Left cardiac atrium (tissue), 4 donors: ENCODE measurements around the gene CCDC47. TPM values are rescaled to one million over a fixed set of nuclear protein-coding genes. Genes with fewer than 3 reads are reported as not detected.
"Not testable (repeated sequence)": the region's sequence is repeated elsewhere in the genome, so short reads cannot be mapped to it uniquely, and the experiment has no call there.

ENCODE experiments used
- ATAC-seq, 2 donors: fragments of 200-7000 bp; cut with Tn5 transposase; one replicate each; pipeline ENCODE4 v1.9.1; 2020; ENCODE audit warnings: mild to moderate bottlenecking in 2 of 2, moderate library complexity in 2 of 2
- DNase-seq: peaks from one replicate; pipeline ENCODE4 v3.0.0-alpha.2; 2020
- intact Hi-C, 2 donors: fragments of 100-400 bp; cut with DNase I; formaldehyde crosslinking; loops; one replicate each; pipeline versions ENCODE4 v1.14.1 to v1.15.1; 2022 to 2023
- total RNA-seq, 2 donors: library from RNA; stranded (reverse); fragmentation: NEBNext Ultra II Directional; extraction: Animal tissue kit (Norgen Biotek cat#: 25700); gene quantifications; one replicate each; pipeline ENCODE4 v1.2.1, GENCODE V29; 2021
- donor health status: DM: no; HTN: yes; CAD: no.
- donor health status: DM: no; HTN: yes; CAD: no; lungs with severe emphysema.
- donor health status: DM: yes; HTN: yes; CAD: no.
- donor health status: Dilated cardiomyopathy.

The CCDC47 gene
- total RNA-seq, 2 donors from 2014 or later: 88.9 to 139 TPM

DNA sequence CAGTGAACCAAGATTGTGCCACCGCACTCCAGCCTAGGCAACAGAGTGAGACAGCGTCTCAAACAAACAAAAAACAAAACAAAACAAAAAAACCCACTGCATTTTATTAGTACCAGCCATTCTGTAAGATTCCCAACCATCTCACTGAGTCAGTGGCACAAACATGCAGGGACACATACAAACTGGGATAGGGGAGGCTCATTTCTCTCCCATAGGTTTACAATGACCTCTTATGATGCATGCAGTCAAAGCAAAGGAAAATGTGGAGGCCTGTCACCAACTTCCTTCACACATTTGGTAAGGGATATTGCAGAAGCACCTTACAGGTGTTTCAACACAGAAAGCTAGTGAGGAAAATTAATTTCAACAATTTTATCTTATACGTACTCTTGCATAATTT is 19.4 kb downstream of the CCDC47 start:
- ATAC-seq (no peak), DNase-seq (no peak)
- intact Hi-C loops: loop anchor here in 1 of 2 donors (10.0 kb wide), 1 partner anchor 61 kb away; no protein-coding TSS in a partner anchor

DNA sequence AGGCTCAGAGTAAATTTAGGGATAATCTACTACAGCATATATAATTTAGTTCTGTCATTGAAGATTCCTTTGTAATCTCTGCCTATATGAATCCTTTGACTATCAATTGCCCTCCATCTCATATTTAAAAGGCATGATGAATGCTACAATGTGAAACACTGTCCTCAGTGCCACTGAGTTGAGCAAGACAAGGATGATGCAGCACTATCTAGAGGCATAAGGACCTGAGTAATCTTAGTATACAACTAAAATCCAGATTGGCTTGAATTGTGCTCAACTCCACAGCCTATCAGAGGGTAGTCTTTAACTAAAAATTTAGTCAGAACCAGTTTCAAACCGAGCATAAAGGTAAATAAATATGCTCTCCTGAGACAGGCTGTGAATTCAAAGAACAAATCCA is 20.2 kb downstream of the CCDC47 start:
- ATAC-seq (no peak), DNase-seq (no peak)
- intact Hi-C loops: loop anchor here in 1 of 2 donors (10.0 kb wide), 1 partner anchor 62 kb away; no protein-coding TSS in a partner anchor

DNA sequence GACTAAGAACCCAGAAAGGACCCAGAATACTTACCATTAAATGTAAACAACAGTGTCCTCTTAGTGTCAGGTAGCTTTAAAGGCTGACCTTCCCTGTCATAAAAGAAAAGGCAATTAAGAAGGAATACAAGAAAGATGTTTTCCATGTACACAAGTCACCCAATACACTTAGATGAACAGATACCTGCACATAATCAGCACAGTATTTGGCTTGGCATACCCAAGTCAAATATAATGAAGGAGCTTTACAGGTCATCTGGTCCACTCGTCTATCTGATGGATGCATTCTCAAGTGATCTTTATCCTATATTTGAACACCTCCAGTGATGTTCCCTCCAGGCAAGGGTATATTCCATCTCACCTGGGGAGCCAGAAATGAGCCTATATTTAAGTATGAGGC is 20.7 kb downstream of the CCDC47 start:
- intact Hi-C loops: loop anchor here in 1 of 2 donors (10.0 kb wide), 1 partner anchor 62 kb away; no protein-coding TSS in a partner anchor
- no peak for ATAC-seq
- no peak for DNase-seq

DNA sequence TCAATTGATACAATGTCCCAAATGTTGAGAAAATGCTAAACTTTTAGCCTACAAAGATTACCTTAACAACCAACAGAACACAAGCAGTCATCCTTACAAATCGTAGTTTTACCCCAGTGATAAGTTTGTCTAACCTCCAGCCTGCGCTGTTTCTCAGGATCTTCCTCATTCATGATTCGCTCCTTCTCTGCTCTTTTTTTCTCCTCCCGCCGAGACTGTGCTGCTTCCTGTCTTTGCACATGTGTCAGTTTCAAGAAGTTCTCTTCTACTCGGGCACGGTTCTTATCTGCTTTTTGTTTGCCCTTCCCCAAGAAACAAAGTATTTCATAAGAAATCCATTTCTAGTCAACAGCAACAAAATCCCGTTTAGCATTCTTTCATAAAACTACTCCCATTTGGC is 21.6 kb downstream of the CCDC47 start:
- DNase-seq: no peak
- intact Hi-C loops: loop anchor here in 1 of 2 donors (10.0 kb wide), 1 partner anchor 63 kb away; no protein-coding TSS in a partner anchor
- ATAC-seq: no peak

DNA sequence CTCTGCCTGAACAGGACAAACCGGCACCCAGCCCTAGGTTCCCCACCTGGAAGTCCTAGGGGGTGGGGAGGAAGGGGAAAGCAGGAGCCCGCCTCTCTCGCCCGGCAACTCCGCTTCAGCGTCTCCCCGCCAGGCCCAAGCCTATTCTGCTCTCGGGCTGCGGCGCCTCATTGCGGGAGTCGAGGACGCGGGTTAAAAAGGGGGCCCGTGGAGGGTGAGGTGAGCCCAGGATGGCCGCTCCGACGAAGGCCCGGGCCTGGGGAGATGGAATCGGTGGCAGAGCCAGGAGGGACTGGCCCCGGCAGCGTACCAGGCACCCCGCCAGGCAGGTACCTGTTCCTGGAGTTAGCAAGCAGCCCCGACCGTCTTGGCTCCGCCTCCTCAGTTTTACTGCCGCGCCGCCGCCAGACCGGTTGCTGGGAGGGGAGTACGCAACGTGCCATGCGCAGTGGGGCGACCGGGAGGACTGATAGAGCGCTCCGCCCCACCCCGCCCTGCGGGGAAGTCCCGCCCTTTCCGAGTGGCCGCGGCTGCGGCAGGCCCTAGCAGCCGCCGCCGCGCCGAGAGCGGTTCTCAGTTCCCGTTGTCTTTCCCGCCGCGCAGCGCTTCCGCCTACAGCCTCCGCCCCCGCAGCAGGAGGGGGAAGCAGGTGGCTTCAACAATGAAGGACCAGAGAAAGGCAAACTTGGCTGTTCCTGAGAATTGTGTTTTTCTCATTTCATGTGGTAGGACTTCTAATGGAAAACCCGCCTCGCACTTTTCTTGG is 31.8 kb downstream of the CCDC47 start, which contains the start of gene STRADA:
TSS of gene STRADA (minus strand) at position 392 of the 766 bp plus-strand sequence. CDS start 13,430 bp downstream, outside the sequence.
- peak; percentile 99 to 100 for ATAC-seq
- intact Hi-C loops: no loop called here
- peak; percentile 98 for DNase-seq

DNA sequence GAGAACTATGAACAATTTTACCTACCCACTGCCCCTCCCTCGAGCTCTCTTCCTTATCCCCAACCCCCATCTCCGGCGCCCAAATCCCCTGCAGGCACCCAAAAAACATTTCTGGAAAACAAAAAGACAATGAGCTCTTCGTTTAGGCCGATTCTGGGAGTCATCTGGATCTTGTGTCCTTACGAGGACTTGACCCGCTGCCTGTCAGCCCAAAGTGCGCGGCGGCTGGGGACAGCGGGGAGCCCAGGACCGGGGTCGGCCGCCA is 32.3 kb downstream of the CCDC47 start:
- intact Hi-C loops: no loop called here
- DNase-seq (no peak), ATAC-seq (peak; percentile 1 to 10)

DNA sequence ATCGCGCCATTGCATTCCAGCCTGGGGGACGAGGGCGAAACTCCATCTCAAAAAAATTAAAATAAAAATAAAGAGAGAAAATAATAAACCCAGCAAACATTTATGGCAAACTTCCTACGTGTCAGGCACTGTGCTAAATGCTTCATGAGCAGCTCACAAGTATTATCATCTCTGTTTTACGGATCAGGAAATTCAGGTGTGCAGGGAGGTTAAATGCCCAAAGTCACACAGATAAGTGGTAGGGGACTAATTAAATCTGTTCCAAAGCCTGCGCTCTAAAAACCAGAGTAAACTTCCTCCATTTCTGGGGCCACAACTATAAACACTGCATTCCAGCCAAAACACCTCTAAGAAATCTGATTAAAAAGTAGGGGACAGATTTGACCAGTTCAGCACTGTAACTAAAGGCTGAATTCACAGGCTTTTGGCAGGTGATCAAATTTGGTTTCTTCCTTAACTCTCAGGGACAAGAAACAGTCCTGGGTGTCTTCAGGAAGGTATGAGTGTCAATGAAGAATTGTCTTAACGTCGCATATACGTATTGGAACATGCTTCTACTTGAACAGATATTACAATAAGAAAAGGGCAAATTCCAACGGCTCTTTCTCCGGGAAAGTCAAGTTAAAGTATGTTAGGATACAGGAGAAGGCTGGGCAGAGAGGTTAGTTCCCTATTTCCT is 32.8 kb downstream of the CCDC47 start:
- intact Hi-C loops: no loop called here
- DNase-seq (no peak), ATAC-seq (no peak)

DNA sequence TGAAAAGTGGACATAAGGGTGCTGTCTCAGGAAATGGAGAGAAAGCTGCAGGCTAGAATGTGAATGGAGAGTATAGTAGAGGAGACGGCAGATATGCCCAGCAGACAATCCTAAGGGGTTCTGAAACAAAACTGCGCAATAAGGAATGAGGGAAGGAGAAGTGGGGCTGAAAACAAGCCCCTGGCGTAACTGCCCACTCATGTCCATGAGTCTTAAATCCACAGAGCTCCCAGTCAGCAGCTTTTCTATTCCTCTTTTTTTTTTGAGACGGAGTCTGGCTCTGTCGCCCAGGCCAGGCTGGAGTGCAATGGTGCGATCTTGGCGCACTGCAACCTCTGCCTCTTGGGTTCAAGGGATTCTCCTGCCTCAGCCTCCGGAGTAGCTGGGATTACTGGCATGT is 37.7 kb downstream of the CCDC47 start:
- no peak for ATAC-seq
- intact Hi-C loops: no loop called here
- DNase-seq: no peak

DNA sequence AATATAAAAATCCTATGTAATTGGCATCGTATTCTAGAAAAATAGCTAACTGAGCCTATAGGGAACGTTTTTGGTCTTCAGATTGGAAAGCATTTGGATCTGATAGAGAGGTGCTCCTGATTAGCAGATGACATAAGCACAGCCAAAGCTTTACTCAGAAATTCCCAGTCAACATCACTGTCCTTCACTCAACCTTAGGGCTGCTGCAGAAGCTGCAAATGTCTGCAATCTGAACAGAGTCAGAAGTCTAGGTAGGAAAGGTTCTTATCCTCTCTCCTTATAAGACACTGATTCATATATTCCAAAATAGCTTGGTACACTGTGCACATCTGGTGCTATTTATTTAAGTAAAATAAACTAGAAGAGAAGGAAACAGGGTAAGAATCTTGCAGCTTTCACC is 51.0 kb downstream of the CCDC47 start:
- DNase-seq (no peak), ATAC-seq (peak; percentile 34 to 51)
- intact Hi-C loops: no loop called here

DNA sequence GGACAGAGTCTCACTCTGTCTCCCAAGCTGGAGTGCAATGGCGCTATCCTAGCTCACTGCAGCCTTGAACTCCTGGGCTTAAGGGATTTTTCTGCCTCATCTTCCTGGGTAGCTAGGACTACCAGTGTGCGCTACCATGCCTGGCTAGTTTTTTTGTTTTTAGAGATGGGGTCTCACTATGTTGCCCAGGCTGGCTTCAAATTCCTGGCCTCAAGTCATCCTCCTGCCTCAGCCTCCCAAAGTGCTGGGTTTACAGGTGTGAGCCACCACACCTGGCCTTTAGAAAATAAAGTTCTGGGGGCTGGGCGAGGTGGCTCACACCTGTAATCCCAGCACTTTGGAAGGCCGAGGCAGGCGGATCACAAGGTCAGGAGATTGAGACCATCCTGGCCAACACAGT is 53.2 kb downstream of the CCDC47 start:
- DNase-seq, intact Hi-C loops, ATAC-seq: not testable (repeated sequence)

DNA sequence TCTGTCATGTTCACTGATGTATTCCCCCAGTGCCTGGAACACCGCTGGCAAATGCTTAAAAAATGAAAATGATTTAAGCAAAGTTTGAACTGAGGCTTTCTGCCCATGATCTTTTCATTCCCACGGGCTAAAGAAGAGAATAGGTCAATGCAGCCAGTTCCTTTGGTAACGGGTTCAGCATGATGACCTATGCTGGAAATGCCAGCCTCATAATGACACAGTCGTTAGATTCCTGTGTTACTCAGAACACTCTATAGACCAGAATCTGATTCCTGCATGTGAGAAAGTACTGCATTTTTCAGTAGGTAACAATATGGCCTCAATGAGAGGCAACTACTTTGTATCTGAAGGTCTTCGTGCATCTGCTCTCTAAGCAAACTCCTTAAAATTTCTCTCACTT is 54.4 kb downstream of the CCDC47 start:
- intact Hi-C loops: no loop called here
- ATAC-seq (no peak), DNase-seq (no peak)

DNA sequence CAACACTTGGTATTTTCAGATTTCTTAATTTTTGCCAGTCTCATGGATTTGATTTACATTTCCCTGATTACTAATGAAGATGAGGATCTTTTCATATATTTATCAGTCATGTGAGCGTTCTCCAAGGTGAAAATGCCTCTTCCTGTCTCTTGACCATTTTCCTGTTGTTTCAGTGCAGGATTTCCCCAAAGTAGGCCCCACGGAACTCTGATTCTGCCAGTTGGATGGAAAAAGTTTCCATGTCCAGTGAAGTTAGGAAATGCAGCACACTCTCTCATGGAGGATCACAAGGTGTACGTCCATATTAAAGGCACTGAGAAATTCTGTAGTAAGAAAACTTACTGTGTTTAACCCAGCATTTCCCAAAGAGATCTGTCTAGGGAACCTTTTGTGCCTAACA is 57.0 kb downstream of the CCDC47 start:
- intact Hi-C loops: no loop called here
- ATAC-seq: no peak
- DNase-seq: no peak

DNA sequence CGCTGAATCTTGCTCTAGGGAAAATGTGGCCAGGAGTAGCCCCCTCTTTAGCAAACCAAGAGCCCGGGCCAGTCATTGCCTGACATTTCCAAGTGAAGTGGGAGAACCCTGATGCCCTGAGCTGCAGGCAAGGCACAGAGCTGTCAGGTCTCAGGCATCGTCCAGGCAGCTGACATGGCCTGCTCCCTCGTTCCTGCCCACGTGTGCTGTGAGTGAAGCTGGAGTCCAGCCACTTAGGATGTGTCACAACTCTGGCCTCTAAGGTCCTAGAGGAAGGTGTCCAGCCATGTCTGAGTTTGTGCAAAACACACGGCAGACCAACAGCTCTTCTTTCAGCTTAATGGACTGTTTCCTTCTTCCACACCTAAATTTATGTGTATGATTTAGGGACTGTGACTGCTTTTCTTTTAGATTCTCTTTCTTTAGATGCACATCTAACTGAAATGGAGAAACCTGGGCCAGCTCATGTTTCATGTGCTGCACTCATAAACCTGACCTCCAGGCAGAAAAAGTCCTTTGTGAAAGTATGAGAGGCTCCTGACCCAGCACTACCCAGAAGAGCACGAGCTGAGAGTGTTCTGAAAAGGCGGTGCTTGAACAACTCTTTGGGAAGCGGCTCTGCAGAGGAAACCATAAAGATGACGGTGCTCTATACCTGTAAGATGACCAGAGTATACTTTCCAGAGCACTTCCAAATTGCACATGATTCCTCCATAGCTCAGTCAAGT is 58.7 kb downstream of the CCDC47 start:
- intact Hi-C loops: no loop called here
- ATAC-seq (peak; percentile 87 to 93), DNase-seq (peak; percentile 51)

DNA sequence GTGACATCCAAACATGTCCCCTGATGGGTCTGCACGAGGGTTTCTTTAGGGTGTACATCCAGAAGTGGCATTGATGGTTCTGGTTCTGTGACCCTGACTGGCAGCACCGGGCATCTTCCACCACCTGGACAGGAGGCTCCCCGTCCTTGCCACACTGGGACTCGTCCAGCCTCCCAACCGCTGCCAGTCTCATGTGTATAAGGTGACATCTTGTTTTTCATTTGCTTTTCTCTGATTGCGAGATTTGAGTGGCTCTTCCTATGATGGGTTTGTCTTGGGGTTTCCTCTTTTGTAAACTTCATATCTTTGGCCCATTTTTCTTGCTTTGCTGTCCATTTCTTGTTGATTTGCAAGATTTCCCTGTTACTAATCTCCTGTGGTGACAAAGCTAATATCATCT is 64.3 kb downstream of the CCDC47 start:
- intact Hi-C loops: no loop called here
- ATAC-seq: no peak
- no peak for DNase-seq

DNA sequence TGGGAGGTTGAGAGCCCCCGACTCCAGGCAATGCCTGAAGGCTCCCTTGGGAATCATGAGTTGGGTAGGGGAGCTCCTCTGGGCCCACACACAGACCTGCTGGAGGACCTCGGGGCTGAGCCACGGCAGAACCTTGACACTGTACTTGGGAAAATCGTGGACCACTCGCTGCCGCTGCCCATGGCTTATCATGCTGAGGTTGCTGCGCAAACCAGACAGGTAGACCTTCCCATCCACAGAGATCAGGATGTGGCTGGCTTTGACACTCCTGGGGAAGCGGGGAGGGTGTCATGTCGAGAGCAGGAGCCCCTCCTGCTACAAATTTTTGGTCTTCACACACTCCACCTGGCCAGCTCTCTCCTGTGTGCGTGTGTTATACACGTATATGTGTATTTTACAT is 66.2 kb downstream of the CCDC47 start:
- no peak for ATAC-seq
- no peak for DNase-seq
- intact Hi-C loops: no loop called here

DNA sequence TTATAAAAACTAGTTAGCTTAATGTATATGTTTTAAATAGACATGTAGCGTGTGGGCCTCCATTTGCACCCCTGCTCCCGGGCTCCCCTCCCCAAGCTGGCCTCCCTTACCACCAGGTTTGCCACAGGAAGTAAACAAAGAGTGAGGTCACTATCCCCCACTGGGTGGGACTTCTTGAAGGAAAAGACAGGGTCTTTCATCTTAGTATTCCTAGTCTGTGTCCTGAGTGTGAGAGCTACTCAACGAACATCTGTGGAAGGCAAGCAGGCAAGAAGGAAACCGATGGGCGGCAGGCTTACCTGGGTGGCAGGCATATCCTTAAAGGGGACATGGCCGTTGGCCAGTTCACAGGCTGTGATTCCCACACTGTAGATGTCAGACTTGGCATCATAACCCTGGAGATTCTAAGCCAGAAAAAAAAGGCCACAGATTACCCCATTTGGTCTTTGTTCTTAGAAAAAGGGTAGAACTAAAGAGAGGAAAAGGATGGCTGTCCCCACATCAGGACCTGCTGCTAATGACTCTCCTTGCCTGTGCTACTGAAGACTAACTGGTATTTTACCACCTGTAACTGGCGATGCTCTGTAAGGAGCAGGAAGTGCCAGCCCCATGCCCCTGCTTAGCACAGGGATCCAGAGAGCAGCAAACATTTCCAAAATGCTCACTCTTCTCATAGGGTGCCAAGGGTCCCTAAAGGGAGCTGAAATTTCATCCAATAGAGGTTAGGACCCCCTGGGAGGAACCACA is 66.9 kb downstream of the CCDC47 start:
- DNase-seq: no peak
- intact Hi-C loops: no loop called here
- ATAC-seq: no peak

DNA sequence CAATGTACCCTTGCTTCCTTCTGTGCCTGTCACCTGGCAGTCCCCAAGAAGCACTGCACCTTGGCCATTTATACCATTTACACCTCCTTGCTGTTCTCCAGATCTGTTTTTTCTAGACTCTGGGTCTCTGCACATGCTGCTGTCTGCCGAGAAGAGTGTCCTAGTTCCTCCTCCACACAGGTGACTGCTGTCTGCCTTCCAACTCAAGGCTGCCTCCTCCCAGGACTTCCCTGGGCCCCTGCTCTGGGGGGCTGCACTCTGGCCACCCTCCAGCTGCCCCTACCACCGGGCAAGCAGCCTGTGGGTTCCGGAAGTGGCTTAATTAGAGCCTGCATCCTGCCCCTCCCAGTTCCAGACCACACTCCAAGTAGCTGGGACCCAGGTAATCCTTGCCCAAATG is 67.7 kb downstream of the CCDC47 start:
- ATAC-seq (no peak), DNase-seq (no peak)
- intact Hi-C loops: no loop called here

DNA sequence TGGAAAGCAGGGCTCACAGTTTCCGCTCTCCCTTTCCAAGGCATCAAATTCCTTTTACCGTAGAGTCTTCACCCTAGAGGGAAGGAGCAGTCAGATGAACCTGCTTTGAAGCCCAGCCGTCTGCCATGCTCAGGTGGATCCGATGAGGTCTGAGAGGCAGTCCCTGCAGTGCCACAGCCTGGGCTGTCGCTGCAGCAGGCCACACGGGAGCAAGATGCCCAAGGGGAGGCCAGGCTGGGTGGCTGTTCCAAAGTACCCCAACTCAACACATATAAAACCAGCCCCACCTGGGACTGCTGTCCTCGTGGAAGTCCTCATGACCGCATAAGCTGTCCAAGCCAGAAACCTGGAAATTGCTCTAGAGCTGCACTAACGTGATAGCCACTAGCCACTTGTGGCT is 68.6 kb downstream of the CCDC47 start:
- DNase-seq (no peak), ATAC-seq (no peak)
- intact Hi-C loops: no loop called here

DNA sequence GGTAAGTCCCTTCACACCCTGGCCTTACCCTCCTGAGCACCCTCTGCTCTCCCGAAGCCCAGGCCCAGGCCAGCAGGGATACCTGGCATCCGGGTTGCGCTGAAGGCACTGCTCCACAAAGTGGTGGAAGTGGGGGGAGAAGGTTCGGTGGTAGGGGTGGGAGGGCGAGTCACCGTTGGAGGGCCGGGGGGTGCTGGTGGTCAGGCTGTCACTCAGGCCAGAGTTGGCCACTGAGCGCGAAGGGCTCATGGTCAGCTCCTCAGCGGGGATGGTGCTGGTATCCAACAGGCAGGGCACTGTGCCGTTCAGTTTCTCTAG is 69.2 kb downstream of the CCDC47 start:
- DNase-seq (no peak), ATAC-seq (no peak)
- intact Hi-C loops: no loop called here
